ENCODE data around the gene ZFPL1.
"Not testable (repeated sequence)": the region's sequence is repeated elsewhere in the genome, so short reads cannot be mapped to it uniquely, and the experiment has no call there.

Gene ZFPL1

GRCh38 chr11:65116370-65117205 is 32.6 kb downstream of the ZFPL1 start:
- peak; percentile 65 for DNase-seq

GRCh38 chr11:65117206-65118096 is 33.4 kb downstream of the ZFPL1 start, which contains the start of gene ZNHIT2:
Gene ZNHIT2, minus strand, starts transcription at chr11:65117701. Its CDS starts 48 bp downstream, at chr11:65117653.
- DNase-seq: peak; percentile 100

DNA sequence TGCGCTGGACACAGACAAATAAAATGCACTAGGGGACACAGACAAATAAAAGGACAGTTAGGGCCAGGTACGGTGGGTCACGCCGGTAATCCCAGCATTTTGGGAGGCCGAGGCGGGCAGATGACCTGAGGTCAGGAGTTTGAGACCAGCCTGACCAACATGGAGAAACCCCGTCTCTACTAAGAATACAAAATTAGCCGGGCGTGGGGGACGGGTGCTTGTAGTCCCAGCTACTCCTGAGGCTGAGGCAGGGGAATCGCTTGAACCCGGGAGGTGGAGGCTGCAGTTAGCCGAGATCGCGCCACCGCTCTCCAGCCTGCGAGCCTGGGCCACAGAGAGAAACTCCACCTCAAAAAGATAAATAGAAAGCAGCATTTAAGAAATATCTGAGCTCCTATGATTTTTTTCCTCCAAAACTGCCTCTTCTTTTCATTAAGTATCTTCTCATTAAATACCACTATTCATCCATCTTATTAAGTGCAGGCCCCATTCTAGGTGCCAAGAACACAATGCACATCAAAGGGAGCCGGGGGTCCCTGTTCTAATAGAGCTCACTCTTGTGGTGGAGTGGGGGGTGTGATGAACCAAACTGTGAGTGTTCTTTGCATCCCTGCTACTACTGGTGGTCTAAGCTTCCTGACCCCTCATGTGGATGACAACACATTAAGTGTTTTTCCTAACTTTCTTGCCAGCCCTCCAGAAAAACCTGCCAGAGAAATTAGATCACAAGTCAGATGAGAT is 34.2 kb downstream of the ZFPL1 start:
- no peak for DNase-seq

GRCh38 chr11:65118891-65119669 is 35.1 kb downstream of the ZFPL1 start:
- DNase-seq: not testable (repeated sequence)

DNA sequence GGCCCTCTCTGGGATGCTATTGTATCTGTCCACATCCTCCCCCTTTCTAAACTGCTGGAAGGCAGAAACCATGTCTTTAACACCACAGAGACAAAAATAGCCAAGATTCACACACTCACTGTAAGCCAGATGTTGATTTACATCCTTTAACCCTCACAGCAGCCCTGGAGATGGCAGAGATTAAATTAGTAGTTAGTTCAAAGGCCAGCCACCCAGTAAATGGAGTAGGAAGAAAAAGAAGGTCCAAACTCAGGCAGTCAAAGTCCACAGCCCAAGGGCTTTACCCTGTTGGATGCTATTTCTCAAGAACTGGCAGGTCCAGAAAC is 35.6 kb downstream of the ZFPL1 start:
- DNase-seq: no peak

- no peak for DNase-seq
These were observed 36.8 kb downstream of the ZFPL1 start for GRCh38 chr11:65120831-65121230.

DNA sequence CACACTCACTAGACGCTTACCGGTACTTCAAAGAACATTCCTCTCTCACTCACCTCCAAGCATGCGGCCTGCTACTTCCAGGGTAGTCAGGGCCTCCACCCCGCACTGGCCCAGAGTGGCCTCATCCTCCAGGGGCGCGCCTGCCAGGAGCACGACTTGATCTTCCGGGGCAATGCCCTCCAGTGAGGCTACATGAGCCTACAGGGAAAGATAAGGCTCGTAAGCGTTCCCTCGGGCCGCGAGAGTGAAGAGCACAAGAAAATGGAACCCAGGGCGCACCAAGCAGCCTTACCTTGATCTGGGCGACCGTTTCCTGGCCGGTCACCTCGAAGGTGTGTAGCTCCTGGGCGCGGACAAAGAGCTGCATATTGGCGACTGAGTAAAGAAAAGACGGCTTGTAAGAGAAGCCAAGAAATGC is 37.4 kb downstream of the ZFPL1 start:
- peak; percentile 19 for DNase-seq

GRCh38 chr11:65121865-65122696 is 38.1 kb downstream of the ZFPL1 start, which contains the start of the genes FAU and MRPL49:
Gene FAU, minus strand, starts transcription at chr11:65122134. Its CDS starts 321 bp downstream, at chr11:65121813.
Gene MRPL49, plus strand, starts transcription at chr11:65122321. Its CDS starts 26 bp downstream, at chr11:65122347.
- DNase-seq: peak; percentile 99

DNA sequence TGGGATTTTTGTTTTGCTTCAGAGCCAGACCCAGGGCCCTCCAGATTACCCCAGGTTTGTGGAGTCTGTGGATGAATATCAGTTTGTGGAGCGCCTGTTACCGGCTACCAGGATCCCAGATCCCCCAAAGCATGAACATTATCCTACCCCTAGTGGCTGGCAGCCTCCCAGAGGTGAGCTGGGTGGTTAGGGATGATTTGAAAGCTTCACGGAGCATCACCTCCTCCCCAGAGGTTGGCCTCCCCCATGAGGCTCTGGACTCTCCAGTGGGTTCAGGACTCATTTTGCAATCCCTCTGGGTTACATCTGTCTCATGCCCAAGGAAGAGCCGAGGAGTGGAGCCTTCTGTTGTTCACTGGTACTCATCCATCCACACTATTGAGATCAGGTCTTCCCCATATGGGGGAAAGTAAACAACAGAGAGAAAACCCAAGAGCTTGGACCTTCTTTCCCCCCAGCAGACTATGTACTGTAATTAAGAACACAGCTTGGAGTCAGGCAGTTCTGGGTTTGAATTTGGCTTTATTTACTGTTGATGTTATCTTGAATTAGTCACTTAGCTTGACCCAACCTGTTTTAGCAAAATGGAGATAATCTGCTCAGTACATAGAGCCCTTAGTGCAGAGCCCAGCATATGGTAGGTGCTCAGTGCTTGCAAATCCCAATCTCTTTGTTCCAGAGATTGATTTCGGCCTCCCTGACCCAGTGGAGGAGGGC is 40.6 kb downstream of the ZFPL1 start:
- no peak for DNase-seq

DNA sequence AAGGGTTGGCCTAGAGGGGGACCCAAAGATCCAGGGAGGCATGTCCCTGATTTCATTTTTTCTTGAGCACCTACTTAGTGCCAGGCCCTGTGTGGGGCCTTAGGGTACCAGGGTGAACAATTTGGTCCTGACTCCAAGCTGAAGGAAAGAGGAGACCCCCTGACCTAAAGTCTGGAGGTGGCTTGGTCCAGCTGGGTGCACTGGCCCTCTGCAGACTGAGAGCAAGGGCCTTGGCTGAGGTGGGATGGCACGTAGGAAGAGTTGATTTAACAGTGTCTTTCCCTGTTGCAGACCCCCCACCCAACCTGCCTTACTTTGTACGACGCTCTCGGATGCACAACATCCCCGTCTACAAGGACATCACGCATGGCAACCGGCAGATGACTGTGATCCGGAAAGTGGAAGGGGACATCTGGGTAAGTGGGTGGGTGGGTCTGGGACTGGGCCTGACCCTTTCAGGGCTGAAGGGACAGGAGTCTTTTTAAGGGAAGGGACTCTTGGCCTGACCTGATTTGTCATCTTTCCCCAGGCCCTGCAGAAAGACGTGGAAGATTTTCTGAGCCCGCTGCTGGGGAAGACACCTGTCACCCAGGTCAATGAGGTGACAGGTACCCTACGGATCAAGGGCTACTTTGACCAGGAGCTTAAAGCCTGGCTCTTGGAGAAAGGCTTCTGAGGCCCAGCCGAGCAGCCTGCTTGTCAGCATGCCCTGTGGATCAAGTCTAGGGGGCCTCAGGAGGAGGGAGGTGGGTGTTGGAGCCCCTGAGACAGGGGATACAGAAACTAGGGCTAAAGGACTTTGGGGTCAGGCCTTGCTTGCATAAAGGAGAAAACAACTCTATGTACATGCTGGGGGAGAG is 41.4 kb downstream of the ZFPL1 start:
- DNase-seq: no peak

DNA sequence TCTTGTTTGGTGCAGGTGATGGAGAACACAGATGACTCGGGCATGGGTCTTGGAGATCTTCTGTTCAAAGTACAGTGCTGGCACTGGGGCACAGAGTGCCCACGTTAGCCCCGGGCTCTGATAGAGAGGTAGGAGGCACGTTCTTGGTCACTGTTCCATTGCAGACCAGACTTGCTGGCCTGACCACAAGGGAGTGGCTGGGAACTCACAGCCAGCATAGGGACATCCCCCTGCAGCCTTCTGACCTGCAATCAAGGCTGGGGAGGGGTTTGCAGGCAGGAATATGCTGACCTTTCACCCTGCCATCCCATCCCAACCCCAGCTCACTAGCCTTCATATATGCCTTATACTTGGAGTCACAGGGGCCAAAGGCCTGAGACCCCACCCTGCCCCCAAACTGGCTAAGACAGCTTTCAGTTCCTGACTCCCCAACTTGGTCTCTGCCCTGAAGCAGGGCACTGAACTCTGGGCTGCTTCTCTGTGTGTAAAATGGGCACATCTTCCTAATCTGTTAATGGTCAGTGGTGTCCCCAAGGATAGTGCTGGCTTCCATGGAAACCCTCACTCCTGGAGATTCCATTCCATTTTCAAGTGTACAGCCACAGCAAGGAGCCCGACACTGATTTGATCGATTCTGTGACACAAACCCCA is 42.7 kb downstream of the ZFPL1 start:
- DNase-seq: no peak

GRCh38 chr11:65127473-65128181 is 43.6 kb downstream of the ZFPL1 start:
- no peak for DNase-seq

GRCh38 chr11:65128182-65129145 is 44.4 kb downstream of the ZFPL1 start:
- no peak for DNase-seq

DNA sequence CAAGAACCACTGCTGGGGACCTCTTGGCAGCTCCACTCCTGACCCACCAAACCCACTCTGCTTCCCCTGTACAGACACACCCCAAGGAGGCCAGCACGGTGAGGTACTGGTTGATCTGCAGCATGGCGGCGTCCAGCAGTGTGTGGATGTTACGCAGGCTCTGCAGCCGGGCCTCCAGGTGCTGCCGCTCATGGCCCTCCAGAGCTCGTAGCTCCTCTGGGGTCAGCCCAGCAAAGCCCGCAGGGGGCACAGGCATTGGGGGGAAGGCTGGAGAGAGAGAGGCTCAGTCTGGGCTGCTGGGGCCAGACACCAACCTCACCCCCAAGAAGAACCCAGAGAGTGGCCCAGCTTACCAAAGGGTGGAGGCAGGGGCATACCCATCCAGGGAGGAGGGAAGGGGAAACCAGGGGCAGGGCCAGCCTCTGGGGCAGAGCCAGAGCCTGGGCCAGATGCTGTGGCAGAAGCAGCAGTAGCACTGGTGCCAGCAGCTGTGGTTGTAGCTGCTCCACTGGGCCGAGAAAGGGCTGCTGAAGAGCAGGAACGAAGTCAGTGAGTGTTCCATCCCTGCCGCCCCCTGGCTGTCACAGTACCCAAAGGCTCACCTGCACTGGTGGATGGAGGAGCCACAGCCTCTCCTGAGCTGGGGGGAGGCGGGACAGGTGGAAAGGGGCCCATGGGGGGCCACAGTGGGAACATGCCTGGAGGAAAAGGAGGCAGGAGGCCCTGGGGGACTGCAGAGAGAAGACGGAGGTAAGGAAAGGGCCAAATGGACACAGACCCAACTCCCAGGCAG is 45.8 kb downstream of the ZFPL1 start:
- no peak for DNase-seq

DNA sequence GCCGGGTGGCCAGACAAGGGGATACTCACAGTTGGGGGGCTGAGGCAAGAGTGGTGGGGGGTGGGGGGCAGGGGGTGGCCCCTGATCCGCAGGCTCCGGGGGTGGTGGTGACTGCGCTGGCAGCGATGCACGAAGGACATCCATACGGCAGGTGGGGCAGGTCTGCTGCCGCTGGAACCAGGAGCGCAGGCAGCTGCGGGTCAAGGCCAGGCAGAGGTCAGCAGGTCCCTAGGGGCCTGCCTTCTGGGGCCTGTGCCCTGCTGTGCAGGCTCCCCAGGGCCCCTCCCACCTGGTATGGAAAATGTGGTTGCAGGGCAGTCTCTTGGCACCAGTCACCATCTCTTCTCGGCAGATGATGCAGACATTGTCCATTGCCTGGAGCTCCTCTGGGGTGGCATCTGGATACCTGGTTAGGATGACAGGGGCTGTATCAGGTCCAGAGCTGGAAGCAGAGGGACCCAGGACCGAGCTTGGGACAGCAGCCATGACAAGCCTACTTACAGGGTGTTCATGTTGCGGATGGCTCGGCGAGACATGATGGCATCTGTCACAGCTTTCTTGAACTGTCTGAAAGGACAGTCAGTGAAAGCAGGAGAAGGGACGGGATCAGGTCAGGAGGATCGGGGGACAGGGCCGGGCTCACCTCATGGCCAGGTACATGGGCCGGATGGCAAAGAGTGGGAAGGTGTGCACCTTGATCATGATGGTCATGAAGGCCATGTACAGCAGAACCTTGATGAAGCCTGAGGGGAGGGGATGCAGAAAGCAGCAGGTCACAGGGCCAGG is 46.8 kb downstream of the ZFPL1 start:
- DNase-seq: no peak
